Embryonic facial prominence (tissue), 1 donor: ENCODE results near the gene RNU1-4.
"Not testable (repeated sequence)": the region's sequence is repeated elsewhere in the genome, so short reads cannot be mapped to it uniquely, and the experiment has no call there.

ENCODE experiments used
- DNase-seq: peaks from one replicate; pipeline ENCODE4 v3.0.0-alpha.2; 2016; ENCODE audit errors: extremely low spot score

RNU1-4 gene

DNA sequence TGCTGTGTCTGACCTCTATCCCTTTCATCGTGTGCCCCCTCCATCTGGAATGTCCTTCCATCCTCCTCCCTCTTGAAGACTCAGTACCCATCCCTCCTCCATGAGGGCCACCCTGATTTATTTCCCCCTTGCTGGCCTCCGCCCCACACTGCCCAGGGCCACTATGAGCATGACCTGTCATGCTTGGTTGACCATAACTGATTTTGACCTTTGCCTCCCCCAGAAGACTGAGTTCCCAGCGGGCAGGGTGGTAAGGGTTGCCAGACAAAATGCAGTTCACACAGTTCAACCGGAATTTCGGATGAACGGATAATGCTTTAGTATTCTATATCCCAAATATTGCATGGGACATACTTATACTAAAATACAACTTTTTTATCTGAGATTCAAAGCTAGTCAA, 31.6 kb upstream of the RNU1-4 start:
- DNase-seq, result not testable (repeated sequence)

- DNase-seq, result not testable (repeated sequence)
Observed at GRCh38 chr1:16709659-16710087, 30.6 kb upstream of the RNU1-4 start.

GRCh38 chr1:16710618-16711017, 29.7 kb upstream of the RNU1-4 start:
- not testable (repeated sequence) for DNase-seq

DNA sequence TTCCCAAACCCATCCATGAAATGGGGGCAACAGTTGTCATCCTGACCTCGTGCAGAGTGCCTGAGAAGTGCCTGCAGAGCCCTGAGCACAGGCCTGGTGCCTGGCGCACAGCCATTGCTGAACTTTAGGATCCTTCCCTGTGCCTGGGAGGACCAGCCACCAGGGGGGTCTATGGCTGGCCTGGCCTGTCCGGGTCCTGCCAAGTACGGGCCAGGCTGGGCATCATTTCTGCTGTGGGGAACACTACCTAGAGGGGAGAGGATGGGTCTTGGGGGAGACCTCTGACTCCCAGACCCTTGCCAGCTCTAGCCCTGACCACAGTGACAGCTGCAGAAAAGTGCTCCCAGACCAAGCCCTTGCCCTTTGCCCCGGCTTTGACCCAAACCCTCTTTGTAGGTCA, 28.2 kb upstream of the RNU1-4 start:
- not testable (repeated sequence) for DNase-seq

GRCh38 chr1:16712582-16712981, 27.7 kb upstream of the RNU1-4 start:
- not testable (repeated sequence) for DNase-seq

GRCh38 chr1:16712984-16713383, 27.3 kb upstream of the RNU1-4 start:
- not testable (repeated sequence) for DNase-seq

DNA sequence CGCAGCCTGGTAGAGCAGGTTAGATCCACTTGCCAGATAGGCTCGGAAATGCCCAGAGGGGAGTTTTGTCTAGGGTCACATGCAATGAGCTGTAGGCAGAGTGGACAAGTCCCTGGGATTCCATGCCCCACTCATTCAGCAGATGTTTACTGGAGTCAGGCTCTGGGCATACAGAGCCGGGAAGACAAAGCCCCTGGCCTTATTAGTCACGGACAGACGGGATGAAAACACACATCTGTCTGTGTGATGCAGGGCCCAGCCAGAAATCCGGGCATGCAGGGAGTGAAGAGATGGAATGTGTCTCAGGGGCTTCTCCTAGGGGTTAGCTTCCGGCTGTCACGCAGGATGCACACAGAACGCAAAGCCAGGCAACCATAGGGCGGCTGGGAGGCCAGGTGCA, 26.8 kb upstream of the RNU1-4 start:
- DNase-seq, result not testable (repeated sequence)

- DNase-seq, result no peak
Observed at GRCh38 chr1:16716691-16717335, 23.5 kb upstream of the RNU1-4 start.

DNA sequence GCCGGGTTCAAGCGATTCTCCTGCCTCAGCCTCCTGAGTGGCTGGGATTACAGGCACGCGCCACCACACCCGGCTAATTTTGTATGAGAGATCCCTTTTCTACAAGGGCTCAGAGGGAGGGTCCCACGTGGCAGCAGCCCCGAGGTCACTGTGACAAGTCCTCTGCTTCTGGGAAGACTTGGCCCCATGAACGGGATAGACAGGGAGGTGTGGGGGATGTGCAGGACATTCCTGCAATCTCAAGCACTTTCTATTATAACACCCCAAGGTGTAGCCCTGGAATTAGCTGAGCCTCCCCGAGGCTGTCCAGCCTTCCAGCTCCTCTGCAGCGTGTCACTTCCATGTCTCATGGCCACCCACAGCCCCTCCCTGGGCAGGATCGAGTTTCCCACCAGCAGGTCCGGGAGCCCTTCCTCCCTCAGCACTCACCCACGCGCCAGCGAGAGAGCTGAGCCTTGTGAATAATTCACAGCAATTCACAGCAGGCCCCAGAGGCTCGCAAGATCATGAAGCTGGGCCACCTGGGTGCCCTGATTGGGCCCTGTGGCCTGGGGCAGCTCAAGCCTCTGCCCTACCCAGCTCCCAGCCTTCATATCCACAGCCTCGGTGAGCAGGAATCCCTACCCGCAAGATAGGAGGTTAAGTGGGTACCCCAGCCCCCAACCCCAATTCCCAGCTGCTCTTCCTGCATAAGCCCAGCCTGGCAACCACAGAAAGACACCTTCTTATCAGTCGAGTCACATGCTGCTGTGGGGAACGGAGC, 22.8 kb upstream of the RNU1-4 start:
- DNase-seq, result no peak

GRCh38 chr1:16718099-16718907, 22.0 kb upstream of the RNU1-4 start:
- not testable (repeated sequence) for DNase-seq

DNA sequence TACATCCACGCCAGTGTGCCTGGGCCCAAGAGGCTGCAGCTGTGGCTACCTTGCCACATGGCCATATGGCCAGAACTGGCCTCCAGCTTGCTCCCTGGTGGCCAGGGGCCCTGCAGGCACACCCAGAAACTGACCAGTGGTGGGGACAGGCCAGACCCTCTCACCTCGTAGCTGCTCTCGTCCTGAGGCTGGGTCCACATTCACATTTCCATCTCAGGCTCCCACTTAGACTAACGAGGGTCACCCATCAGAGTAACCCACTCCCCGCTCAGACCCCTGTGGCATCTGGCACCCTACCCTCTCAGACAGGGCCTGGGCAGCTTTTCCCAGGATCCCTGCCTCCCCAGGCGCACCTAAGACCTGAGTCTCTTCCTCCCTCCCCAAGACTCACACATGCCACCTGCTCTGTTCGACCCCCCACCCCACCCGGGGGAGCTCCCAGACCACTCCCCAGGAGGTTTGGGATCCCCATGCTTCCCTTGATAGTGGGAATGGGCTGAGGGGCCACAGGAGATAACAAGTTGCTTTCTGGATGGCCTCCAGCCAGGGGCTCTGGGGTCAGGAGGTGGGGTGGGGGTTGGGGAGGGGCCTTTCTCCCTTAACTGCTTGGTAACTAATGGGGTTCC, 21.3 kb upstream of the RNU1-4 start:
- DNase-seq, result no peak

DNA sequence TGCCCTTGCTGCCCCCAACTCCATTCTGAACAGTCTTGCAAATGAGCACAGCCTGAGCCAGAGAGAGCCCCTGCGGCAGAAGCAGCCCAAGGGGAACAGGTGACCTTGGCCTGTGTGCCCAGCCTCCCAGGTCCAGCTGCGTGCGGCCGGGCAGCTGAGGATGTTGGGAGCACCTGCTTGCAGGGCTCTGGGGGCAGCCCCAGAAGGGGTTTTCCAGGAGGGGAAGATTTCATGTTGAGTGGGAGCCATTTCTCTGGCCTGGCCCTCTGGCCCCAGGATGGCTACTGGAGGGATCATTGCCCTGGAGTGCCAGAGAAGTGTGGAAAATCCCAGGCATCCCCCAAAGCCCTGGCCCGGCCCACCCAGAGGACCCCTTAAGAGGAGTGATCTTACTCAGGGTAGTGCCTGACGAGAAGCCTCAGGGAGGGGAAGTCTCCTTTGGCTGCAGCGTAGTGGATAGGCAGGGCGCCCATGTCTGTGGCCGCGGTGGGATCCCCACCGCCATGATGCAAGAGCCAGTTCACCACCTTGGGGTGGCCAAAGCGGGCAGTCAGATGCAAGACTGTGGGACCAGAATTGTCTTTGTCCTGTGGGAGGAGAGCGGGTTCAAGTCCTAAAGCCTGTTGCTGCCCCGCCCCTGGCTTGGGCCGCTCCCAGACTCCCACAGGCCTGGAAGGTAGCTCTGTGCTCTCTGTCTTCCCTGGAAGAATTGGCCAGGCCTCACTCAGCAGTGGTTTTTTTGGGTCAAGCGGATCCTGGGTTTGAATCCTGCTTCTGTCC, 20.6 kb upstream of the RNU1-4 start:
- DNase-seq, result no peak

DNA sequence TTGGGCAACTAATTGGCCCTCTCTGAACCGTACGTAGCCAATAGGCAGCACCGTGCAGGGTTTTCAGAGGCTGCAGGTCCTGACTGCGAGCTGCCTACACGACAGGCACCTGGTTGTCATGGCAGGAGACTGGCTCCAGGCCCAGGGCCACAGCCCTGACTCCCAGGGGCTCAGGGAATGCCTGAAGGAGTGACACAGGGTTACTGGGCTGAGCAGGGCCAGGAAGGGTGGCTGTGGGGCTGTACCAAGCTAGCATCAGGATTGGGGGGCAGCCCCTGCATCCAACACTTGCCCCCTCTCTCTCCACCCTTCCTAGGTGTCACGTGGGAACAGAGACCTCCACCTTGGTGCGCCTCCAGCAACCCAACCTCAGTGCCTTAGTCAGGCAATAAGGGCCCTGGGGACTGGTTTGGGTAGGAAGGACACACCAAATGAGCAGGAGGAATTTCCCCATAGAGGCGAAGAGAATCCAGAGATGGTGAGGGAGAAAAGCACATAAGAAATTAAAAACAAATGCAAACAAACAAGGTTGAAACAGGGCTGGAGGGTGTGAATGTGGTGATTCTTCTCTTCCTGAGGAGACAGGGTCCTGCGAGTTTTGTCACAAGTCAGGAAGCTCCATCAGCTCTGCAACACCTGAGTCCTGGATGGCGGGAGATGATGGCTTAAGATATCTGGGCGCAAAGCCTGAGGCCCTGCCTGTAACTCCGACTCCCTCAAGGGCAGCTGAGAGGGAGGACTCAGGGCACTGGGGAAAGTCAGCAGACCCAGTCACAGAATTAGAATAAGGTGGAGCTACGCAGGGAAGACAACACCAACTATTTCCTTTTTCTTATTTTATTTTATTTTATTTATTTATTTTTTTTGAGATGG, 19.7 kb upstream of the RNU1-4 start:
- no peak for DNase-seq

DNA sequence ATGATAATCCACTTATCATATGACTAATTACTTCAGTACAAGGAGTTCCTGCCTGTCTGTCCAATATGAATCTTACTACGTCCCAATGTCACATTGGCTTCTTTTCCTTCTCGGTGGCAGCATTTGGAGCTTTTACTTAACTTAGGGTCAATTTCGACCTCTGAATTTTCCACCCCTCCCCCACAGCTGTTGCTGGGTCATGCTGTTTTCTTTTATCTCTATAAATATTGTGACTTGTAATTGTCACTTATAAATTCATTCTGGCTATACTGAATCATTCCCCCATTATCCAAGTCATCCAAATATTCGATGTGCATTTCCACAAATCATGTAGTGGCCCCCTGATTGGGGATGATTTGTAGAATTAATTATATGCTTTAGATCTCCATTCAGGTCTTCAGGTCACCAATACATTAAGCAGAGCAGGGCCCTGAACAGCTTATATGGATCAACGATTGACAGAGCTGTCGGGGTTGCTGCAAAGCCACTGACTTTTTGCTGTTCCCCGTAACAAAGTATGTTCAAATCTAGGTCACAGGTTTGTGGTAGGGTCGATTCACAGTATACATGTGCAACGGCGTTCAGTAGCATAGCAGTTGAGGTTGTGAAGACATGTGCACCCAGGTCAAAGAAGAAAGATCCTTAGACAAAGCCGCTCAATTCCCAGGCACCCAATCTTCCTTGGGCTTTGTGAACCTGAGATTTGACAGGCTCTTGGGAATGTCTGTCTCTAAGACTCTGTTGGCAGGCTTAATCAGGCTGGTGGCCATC, 18.3 kb upstream of the RNU1-4 start:
- no peak for DNase-seq

- DNase-seq, result no peak
Observed at GRCh38 chr1:16724718-16725438, 15.4 kb upstream of the RNU1-4 start.

GRCh38 chr1:16725439-16726245, 14.7 kb upstream of the RNU1-4 start:
- not testable (repeated sequence) for DNase-seq

DNA sequence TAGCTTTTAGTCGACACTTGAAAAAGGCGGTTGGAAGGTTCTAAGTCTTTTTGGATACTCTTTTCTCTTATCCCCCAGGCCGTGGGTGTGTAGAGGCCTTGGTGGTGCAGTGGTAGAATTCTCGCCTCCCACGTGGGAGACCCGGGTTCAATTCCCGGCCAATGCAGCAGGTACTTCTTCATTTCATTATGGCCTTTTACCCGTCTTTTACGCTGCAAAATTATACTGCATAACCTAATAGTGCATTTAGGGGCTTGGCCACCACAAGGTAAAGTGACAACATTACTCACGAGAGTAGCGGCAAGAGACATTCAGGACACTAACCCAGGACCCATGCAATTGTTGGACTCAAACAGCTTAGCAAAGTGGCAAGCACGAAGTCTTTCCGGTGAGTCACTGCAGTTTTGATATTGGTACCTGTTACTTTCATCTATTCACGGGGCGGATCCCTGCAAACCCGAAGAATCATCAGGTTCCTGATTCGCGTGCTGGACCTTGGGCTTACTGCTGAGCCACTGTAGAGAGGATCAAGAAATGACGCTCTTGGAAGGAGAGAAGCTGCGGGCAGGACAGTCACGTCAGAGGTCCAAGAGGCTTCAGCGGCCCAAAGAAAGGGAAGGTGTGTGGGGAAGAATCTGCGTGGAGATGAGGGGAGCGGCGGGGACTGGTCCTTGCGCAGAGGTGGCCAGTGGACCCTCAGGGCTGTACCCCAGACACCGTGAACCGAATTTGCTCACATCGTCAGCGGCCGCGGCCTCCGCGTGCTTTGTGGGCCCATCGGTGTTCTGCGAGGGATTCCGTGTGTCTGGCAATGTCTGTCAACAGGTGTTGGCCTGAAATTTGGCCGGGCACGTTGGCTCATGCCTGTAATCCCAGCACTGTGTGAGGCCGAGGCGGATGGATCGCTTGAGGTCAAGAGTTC, 12.9 kb upstream of the RNU1-4 start:
- no peak for DNase-seq
